Endothelial cell of umbilical vein (primary cell): ENCODE results near the gene FLRT1. TPM values are rescaled to one million over a fixed set of nuclear protein-coding genes. Genes with fewer than 3 reads are reported as not detected.

Experiments
- BruUV-seq: library from RNA; stranded (reverse); fragments of 400-500 nt; replicated peaks from 2 replicates; lab custom pipeline; 2021; lab: Mats Ljungman, UMichigan
- CTCF ChIA-PET: fragments of 300-600, 350-600 bp; sonication (Branson Sonifier 250); formaldehyde crosslinking; loops from one replicate; lab custom pipeline; 2021; ENCODE audit warnings: antibody characterized with exemption, inconsistent platforms; lab: Charles Lee
- POLR2A ChIA-PET: fragments of 300-600, 350-600 bp; sonication (Branson Sonifier 250); formaldehyde crosslinking; loops from one replicate; lab custom pipeline; 2021; ENCODE audit warnings: antibody characterized with exemption, inconsistent platforms; lab: Charles Lee
- DNase-seq: peaks from one replicate; pipeline ENCODE4 v3.0.0-alpha.2; 2011; ENCODE audit warnings: low read depth, low spot score
- FAIRE-seq: peaks from 2 replicates; lab custom pipeline; 2011; peaks lifted over from hg19 to GRCh38; lab: Jason Lieb, UNC
- H2AFZ ChIP-seq: 2 replicates; pipeline ENCODE4 v1.6.0; 2012; ENCODE audit warnings: low read depth, low read length, control low read depth, inconsistent platforms
- H3K27ac ChIP-seq: 2 replicates; pipeline ENCODE4 v1.5.1; 2011; ENCODE audit warnings: low read depth, mild to moderate bottlenecking, control low read depth, low read length, moderate library complexity; ENCODE audit not compliant: insufficient read depth
- H3K27me3 ChIP-seq, 2 experiments: 2 replicates each; pipeline versions ENCODE4 v1.6.0 to v1.6.1; 2011; ENCODE audit warnings: low read length in 2 of 2, mixed read lengths in 1 of 2; ENCODE audit not compliant: control insufficient read depth in 2 of 2, insufficient read depth in 2 of 2
- H3K36me3 ChIP-seq, 2 experiments: 2 replicates in 1 of 2; 3 replicates in 1 of 2; pipeline ENCODE4 v1.5.1; 2011; ENCODE audit warnings: low read length in 2 of 2, mild to moderate bottlenecking in 1 of 2, moderate library complexity in 1 of 2; ENCODE audit not compliant: control insufficient read depth in 2 of 2, insufficient read depth in 2 of 2; ENCODE audit errors: extremely low read depth in 1 of 2
- H3K4me1 ChIP-seq: 3 replicates; pipeline ENCODE4 v1.5.1; 2011; ENCODE audit warnings: mild to moderate bottlenecking, low read length; ENCODE audit not compliant: control insufficient read depth, insufficient read depth; ENCODE audit errors: extremely low read depth
- H3K4me2 ChIP-seq: 2 replicates; pipeline ENCODE4 v1.6.1; 2011; ENCODE audit warnings: low read length, control low read depth, mixed read lengths; ENCODE audit not compliant: insufficient read depth
- H3K4me3 ChIP-seq, 3 experiments: fragments of 200-600 bp in 1 of 3; sonication (generic), shearing (Covaris generic) in 1 of 3; replicated peaks in 1 of 3; 2 replicates each; pipeline ENCODE4 v1.5.1; 2011 to 2016; ENCODE audit warnings: control low read depth in 3 of 3, low read length in 3 of 3, mild to moderate bottlenecking in 2 of 3, inconsistent platforms in 1 of 3, low read depth in 1 of 3, moderate library complexity in 1 of 3; ENCODE audit not compliant: insufficient read depth in 1 of 3
- H3K79me2 ChIP-seq: 2 replicates; pipeline ENCODE4 v1.6.0; 2012; ENCODE audit warnings: low read length, inconsistent platforms; ENCODE audit not compliant: control insufficient read depth, insufficient read depth
- H3K9ac ChIP-seq: replicated peaks from 2 replicates; pipeline ENCODE3; 2011; ENCODE audit warnings: low read length, control low read depth; ENCODE audit not compliant: insufficient read depth; ENCODE audit errors: extremely low read depth
- H3K9me1 ChIP-seq: replicated peaks from 3 replicates; pipeline ENCODE4 v1.6.0; 2011; ENCODE audit warnings: mild to moderate bottlenecking, low read length; ENCODE audit not compliant: control insufficient read depth, insufficient read depth; ENCODE audit errors: extremely low read depth
- H3K9me3 ChIP-seq: replicated peaks from 2 replicates; pipeline ENCODE4 v1.5.1; 2012; ENCODE audit warnings: low read length, inconsistent platforms; ENCODE audit not compliant: control insufficient read depth, insufficient read depth
- H4K20me1 ChIP-seq: replicated peaks from 2 replicates; pipeline ENCODE3; 2011; ENCODE audit warnings: mild to moderate bottlenecking, low read length; ENCODE audit not compliant: control insufficient read depth, insufficient read depth; ENCODE audit errors: extremely low read depth
- EZH2 ChIP-seq: IDR thresholded peaks from 2 replicates; pipeline ENCODE4 v1.6.1; 2012; ENCODE audit warnings: borderline replicate concordance, low read depth, mild to moderate bottlenecking, moderate library complexity, low read length, inconsistent platforms; ENCODE audit not compliant: severe bottlenecking
- FOS ChIP-seq: IDR thresholded peaks from 2 replicates; pipeline ENCODE4 v1.6.1; 2011; ENCODE audit warnings: mild to moderate bottlenecking, low read length, moderate library complexity, borderline replicate concordance; ENCODE audit not compliant: insufficient read depth
- GATA2 ChIP-seq: IDR thresholded peaks from 2 replicates; pipeline ENCODE4 v1.7.0; 2011; ENCODE audit warnings: low read depth, mild to moderate bottlenecking, moderate library complexity, mixed read lengths, low read length; ENCODE audit not compliant: insufficient read length, insufficient read depth
- JUN ChIP-seq: IDR thresholded peaks from 2 replicates; pipeline ENCODE4 v1.6.1; 2011; ENCODE audit warnings: borderline replicate concordance, low read depth; ENCODE audit not compliant: insufficient read length, insufficient read depth
- MAX ChIP-seq: IDR thresholded peaks from 2 replicates; pipeline ENCODE4 v1.6.1; 2011; ENCODE audit not compliant: insufficient read depth, insufficient read length
- MYC ChIP-seq: IDR thresholded peaks from one replicate; pipeline ENCODE4 v1.6.1; 2011; ENCODE audit warnings: mild to moderate bottlenecking, low read depth, low read length
- POLR2A ChIP-seq: IDR thresholded peaks from 2 replicates; pipeline ENCODE4 v1.6.1; 2012; ENCODE audit warnings: low read depth, mild to moderate bottlenecking, control low read depth, low read length
- POLR2AphosphoS5 ChIP-seq: IDR thresholded peaks from 2 replicates; pipeline ENCODE4 v1.6.1; 2012; ENCODE audit warnings: low read depth, mild to moderate bottlenecking, control low read depth, low read length, moderate library complexity; ENCODE audit not compliant: insufficient read depth
- dilution Hi-C: fragments of 300-500 bp; cut with MboI; formaldehyde crosslinking; loops from one replicate; pipeline ENCODE4 v1.15.0; 2019; ENCODE audit warnings: low sequenced_read_pairs; ENCODE audit not compliant: extremely low pct_ligation_motif_present
- intact Hi-C: fragments of 100-400 bp; cut with micrococcal nuclease; formaldehyde crosslinking; loops from one replicate; pipeline ENCODE4 v1.10.0; 2022
- polyA plus RNA-seq, 4 experiments: library from polyadenylated mRNA; depleted of rRNA in 3 of 4; stranded (reverse) in 3 of 4; unstranded in 1 of 4; fragments of >200 nt; gene quantifications; 2 replicates each; pipeline versions ENCODE4 v1.2.1 to v1.2.3, GENCODE V29; 2011 to 2012; ENCODE audit warnings: missing spikeins in 1 of 4
- total RNA-seq: library from RNA; stranded (reverse); gene quantifications from 2 replicates; pipeline ENCODE4 v1.2.3, GENCODE V29; 2021
- TF ChIP-seq, protein P1 (sequence below), 2 donors: IDR thresholded peaks; 1 replicate in 1 of 2; 2 replicates in 1 of 2; pipeline ENCODE4 v1.5.1; 2011; ENCODE audit warnings: low read length in 2 of 2, mild to moderate bottlenecking in 2 of 2, moderate library complexity in 2 of 2, control low read depth in 1 of 2, inconsistent platforms in 1 of 2, low read depth in 1 of 2; ENCODE audit not compliant: insufficient read depth in 1 of 2; ENCODE audit errors: extremely low read depth in 1 of 2

Gene FLRT1
- total and polyA plus RNA-seq, 2 donors (not counting 3 experiments of a cell fraction or from before 2014, with no cell fraction given) = not detected

DNA sequence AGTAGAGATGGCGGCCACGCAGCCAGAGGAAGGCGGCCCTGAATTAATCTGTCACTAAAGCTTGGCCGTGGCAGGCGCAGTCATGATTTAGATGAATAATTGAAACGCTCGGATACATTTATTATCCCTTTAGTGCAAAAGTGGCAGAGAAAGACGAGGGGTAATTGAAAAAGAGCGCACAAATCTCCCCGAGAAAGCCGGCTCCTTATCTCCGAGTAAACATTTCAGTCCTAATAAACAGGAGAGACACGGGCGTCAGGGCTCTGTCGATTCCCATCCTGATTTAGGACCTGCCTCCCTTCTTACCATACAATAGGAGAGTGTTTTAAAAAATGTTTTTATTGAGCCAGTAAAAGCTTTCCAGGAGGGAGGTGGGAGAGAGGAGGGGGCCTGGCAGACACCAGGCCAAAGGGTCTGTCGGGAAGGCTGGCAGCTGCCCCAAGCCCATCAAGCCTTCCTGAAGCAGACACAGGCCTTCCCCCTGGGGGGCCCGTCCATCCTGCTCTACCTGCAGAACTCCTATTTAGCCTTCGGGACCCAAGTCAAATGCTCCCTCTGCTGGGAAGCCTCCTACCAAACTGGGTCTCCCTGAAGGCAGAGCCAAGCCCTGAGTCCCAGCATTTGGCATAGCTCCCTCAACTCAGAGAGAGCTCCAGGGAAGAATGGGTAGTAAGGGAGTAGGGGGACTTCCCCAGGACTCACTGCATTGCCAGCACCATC lies 26.7 kb upstream of the FLRT1 start:
- no peaks in the 10 kb centered on the region for H3K36me3 ChIP-seq
- no TSS peak for BruUV-seq
- intact Hi-C loops (no loop called here), dilution Hi-C loops (no loop called here)
- ChIA-PET POLR2A (no interaction called here), CTCF (interaction anchor here (0.6 to 1.3 kb wide), 2 partner anchors 142 to 1266 kb away, joined by 3 to 4 read pairs; no protein-coding TSS in a partner anchor)
- H2AFZ ChIP-seq = no peak overlapping the region
- H3K9ac ChIP-seq = no peak overlapping the region
- H3K9me3 ChIP-seq = no peaks in the 10 kb centered on the region
- no peak overlapping the region for H3K27ac ChIP-seq
- H3K4me2 ChIP-seq = no peak overlapping the region
- no peaks in the 10 kb centered on the region for H3K27me3 ChIP-seq
- DNase-seq (no peak), FAIRE-seq (no peak)
- H3K4me3 ChIP-seq = no peak overlapping the region
- no peaks in the 10 kb centered on the region for H3K79me2 ChIP-seq
- H4K20me1 ChIP-seq = no peaks in the 10 kb centered on the region
- H3K9me1 ChIP-seq = no peaks in the 10 kb centered on the region
- peaks cover 12% of the 10 kb centered on the region for H3K4me1 ChIP-seq
- TF ChIP-seq MAX (no peak), GATA2 (no peak), POLR2AphosphoS5 (no peak), JUN (no peak), POLR2A (no peak), MYC (no peak), FOS (no peak), EZH2 (no peak)
- TF ChIP-seq, protein P1, sequence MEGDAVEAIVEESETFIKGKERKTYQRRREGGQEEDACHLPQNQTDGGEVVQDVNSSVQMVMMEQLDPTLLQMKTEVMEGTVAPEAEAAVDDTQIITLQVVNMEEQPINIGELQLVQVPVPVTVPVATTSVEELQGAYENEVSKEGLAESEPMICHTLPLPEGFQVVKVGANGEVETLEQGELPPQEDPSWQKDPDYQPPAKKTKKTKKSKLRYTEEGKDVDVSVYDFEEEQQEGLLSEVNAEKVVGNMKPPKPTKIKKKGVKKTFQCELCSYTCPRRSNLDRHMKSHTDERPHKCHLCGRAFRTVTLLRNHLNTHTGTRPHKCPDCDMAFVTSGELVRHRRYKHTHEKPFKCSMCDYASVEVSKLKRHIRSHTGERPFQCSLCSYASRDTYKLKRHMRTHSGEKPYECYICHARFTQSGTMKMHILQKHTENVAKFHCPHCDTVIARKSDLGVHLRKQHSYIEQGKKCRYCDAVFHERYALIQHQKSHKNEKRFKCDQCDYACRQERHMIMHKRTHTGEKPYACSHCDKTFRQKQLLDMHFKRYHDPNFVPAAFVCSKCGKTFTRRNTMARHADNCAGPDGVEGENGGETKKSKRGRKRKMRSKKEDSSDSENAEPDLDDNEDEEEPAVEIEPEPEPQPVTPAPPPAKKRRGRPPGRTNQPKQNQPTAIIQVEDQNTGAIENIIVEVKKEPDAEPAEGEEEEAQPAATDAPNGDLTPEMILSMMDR (IDR thresholded peaks at IDR 0.05; ENCODE audit: extremely low read depth in 1 of 2, insufficient read depth in 1 of 2, low read depth in 1 of 2, low read length in 2 of 2) = no peak
